Measurements from ENCODE around the gene TLE6. TPM values are rescaled to one million over a fixed set of nuclear protein-coding genes. Genes with fewer than 3 reads are reported as not detected.
"Not testable (repeated sequence)": the region's sequence is repeated elsewhere in the genome, so short reads cannot be mapped to it uniquely, and the experiment has no call there.

TLE6 gene
- polyA plus RNA-seq, 4 donors = 0.75 to 1.00 TPM; not detected in 2

GRCh38 chr19:3010871-3011270 is 33.5 kb downstream of the TLE6 start:
- WGBS, 3 donors = 86 to 92% (median 88%) methylated on average over 13 of the region's 13 CpGs
- Histone ChIP-seq H3K36me3 (ENCODE audit: control insufficient read depth in 3 of 3, insufficient read depth in 2 of 3, low read depth in 1 of 3, low read length in 3 of 3) (peaks cover 0 to 95% (median 0%) of the 10 kb centered on the region in 3 donors), H3K4me1 (ENCODE audit: control insufficient read depth in 3 of 3, insufficient read depth in 2 of 3, low read depth in 1 of 3, low read length in 2 of 3) (no peaks in the 10 kb centered on the region), H3K4me3 (ENCODE audit: low read depth in 1 of 3, low read length in 3 of 3) (no peak overlapping the region), H3K27ac (ENCODE audit: low read depth in 1 of 3, low read length in 2 of 3) (no peak overlapping the region), H3K9me3 (ENCODE audit: control insufficient read depth in 2 of 2, insufficient read depth in 1 of 2, low read depth in 1 of 2, low read length in 1 of 2) (no peaks in the 10 kb centered on the region), H3K27me3 (ENCODE audit: control insufficient read depth in 3 of 3, insufficient read depth in 3 of 3, low read length in 3 of 3) (no peaks in the 10 kb centered on the region)
- DNase-seq (no peak), FAIRE-seq (no peak)

- not testable (repeated sequence) for FAIRE-seq; H3K9me3 ChIP-seq (ENCODE audit: control insufficient read depth in 2 of 2, insufficient read depth in 1 of 2, low read depth in 1 of 2, low read length in 1 of 2); H3K4me3 ChIP-seq (ENCODE audit: low read depth in 1 of 3, low read length in 3 of 3); H3K27ac ChIP-seq (ENCODE audit: low read depth in 1 of 3, low read length in 2 of 3); H3K27me3 ChIP-seq (ENCODE audit: control insufficient read depth in 3 of 3, insufficient read depth in 3 of 3, low read length in 3 of 3); H3K4me1 ChIP-seq (ENCODE audit: control insufficient read depth in 3 of 3, insufficient read depth in 2 of 3, low read depth in 1 of 3, low read length in 2 of 3); DNase-seq
- 80 to 85% (median 82%) methylated on average over 13 of the region's 13 CpGs for WGBS, 3 donors
- peaks cover 0 to 87% (median 0%) of the 10 kb centered on the region in 3 donors for H3K36me3 ChIP-seq (ENCODE audit: control insufficient read depth in 3 of 3, insufficient read depth in 2 of 3, low read depth in 1 of 3, low read length in 3 of 3)
Observed at GRCh38 chr19:3012059-3012458, 34.7 kb downstream of the TLE6 start.

GRCh38 chr19:3012621-3013262 is 35.4 kb downstream of the TLE6 start:
- Histone ChIP-seq H3K9me3 (ENCODE audit: control insufficient read depth in 2 of 2, insufficient read depth in 1 of 2, low read depth in 1 of 2, low read length in 1 of 2) (no peaks in the 10 kb centered on the region), H3K27ac (ENCODE audit: low read depth in 1 of 3, low read length in 2 of 3) (no peak overlapping the region), H3K4me1 (ENCODE audit: control insufficient read depth in 3 of 3, insufficient read depth in 2 of 3, low read depth in 1 of 3, low read length in 2 of 3) (no peaks in the 10 kb centered on the region), H3K36me3 (ENCODE audit: control insufficient read depth in 3 of 3, insufficient read depth in 2 of 3, low read depth in 1 of 3, low read length in 3 of 3) (peaks cover 0 to 84% (median 0%) of the 10 kb centered on the region in 3 donors), H3K4me3 (ENCODE audit: low read depth in 1 of 3, low read length in 3 of 3) (no peak overlapping the region), H3K27me3 (ENCODE audit: control insufficient read depth in 3 of 3, insufficient read depth in 3 of 3, low read length in 3 of 3) (no peaks in the 10 kb centered on the region)
- no peak for DNase-seq
- WGBS, 3 donors = 72 to 79% (median 78%) methylated on average over 16 of the region's 16 CpGs
- no peak for FAIRE-seq

GRCh38 chr19:3013263-3013725 is 35.9 kb downstream of the TLE6 start:
- Histone ChIP-seq H3K27me3 (ENCODE audit: control insufficient read depth in 3 of 3, insufficient read depth in 3 of 3, low read length in 3 of 3) (no peaks in the 10 kb centered on the region), H3K36me3 (ENCODE audit: control insufficient read depth in 3 of 3, insufficient read depth in 2 of 3, low read depth in 1 of 3, low read length in 3 of 3) (peaks cover 0 to 83% (median 0%) of the 10 kb centered on the region in 3 donors), H3K27ac (ENCODE audit: low read depth in 1 of 3, low read length in 2 of 3) (no peak overlapping the region), H3K4me3 (ENCODE audit: low read depth in 1 of 3, low read length in 3 of 3) (no peak overlapping the region), H3K4me1 (ENCODE audit: control insufficient read depth in 3 of 3, insufficient read depth in 2 of 3, low read depth in 1 of 3, low read length in 2 of 3) (no peaks in the 10 kb centered on the region), H3K9me3 (ENCODE audit: control insufficient read depth in 2 of 2, insufficient read depth in 1 of 2, low read depth in 1 of 2, low read length in 1 of 2) (no peaks in the 10 kb centered on the region)
- no peak for FAIRE-seq
- WGBS, 3 donors = 82 to 85% (median 82%) methylated on average over 7 of the region's 7 CpGs
- DNase-seq = no peak

- FAIRE-seq = no peak
- H3K4me3 ChIP-seq (ENCODE audit: low read depth in 1 of 3, low read length in 3 of 3) = no peak overlapping the region
- peaks cover 0 to 81% (median 0%) of the 10 kb centered on the region in 3 donors for H3K36me3 ChIP-seq (ENCODE audit: control insufficient read depth in 3 of 3, insufficient read depth in 2 of 3, low read depth in 1 of 3, low read length in 3 of 3)
- no peaks in the 10 kb centered on the region for H3K4me1 ChIP-seq (ENCODE audit: control insufficient read depth in 3 of 3, insufficient read depth in 2 of 3, low read depth in 1 of 3, low read length in 2 of 3)
- DNase-seq = no peak
- H3K27me3 ChIP-seq (ENCODE audit: control insufficient read depth in 3 of 3, insufficient read depth in 3 of 3, low read length in 3 of 3) = no peaks in the 10 kb centered on the region
- WGBS, 3 donors = 92 to 98% (median 97%) methylated on average over 8 of the region's 8 CpGs
- no peaks in the 10 kb centered on the region for H3K9me3 ChIP-seq (ENCODE audit: control insufficient read depth in 2 of 2, insufficient read depth in 1 of 2, low read depth in 1 of 2, low read length in 1 of 2)
- H3K27ac ChIP-seq (ENCODE audit: low read depth in 1 of 3, low read length in 2 of 3) = no peak overlapping the region
Observed at GRCh38 chr19:3014135-3014534, 36.8 kb downstream of the TLE6 start.

GRCh38 chr19:3015126-3016057 is 38.0 kb downstream of the TLE6 start:
- Histone ChIP-seq H3K4me1 (ENCODE audit: control insufficient read depth in 3 of 3, insufficient read depth in 2 of 3, low read depth in 1 of 3, low read length in 2 of 3) (no peaks in the 10 kb centered on the region), H3K36me3 (ENCODE audit: control insufficient read depth in 3 of 3, insufficient read depth in 2 of 3, low read depth in 1 of 3, low read length in 3 of 3) (peaks cover 0 to 81% (median 0%) of the 10 kb centered on the region in 3 donors), H3K4me3 (ENCODE audit: low read depth in 1 of 3, low read length in 3 of 3) (no peak overlapping the region), H3K27me3 (ENCODE audit: control insufficient read depth in 3 of 3, insufficient read depth in 3 of 3, low read length in 3 of 3) (no peaks in the 10 kb centered on the region), H3K27ac (ENCODE audit: low read depth in 1 of 3, low read length in 2 of 3) (no peak overlapping the region), H3K9me3 (ENCODE audit: control insufficient read depth in 2 of 2, insufficient read depth in 1 of 2, low read depth in 1 of 2, low read length in 1 of 2) (no peaks in the 10 kb centered on the region)
- WGBS, 3 donors = 88 to 93% (median 90%) methylated on average over 22 of the region's 22 CpGs
- DNase-seq = no peak
- FAIRE-seq = no peak

GRCh38 chr19:3017923-3018322 is 40.6 kb downstream of the TLE6 start:
- FAIRE-seq = no peak
- 85 to 86% (median 85%) methylated on average over 7 of the region's 7 CpGs for WGBS, 3 donors

GRCh38 chr19:3019211-3019854 is 42.0 kb downstream of the TLE6 start:
- Histone ChIP-seq H3K9me3 (ENCODE audit: control insufficient read depth in 2 of 2, insufficient read depth in 1 of 2, low read depth in 1 of 2, low read length in 1 of 2) (no peaks in the 10 kb centered on the region), H3K36me3 (ENCODE audit: control insufficient read depth in 3 of 3, insufficient read depth in 2 of 3, low read depth in 1 of 3, low read length in 3 of 3) (peaks cover 0 to 57% (median 0%) of the 10 kb centered on the region in 3 donors), H3K4me1 (ENCODE audit: control insufficient read depth in 3 of 3, insufficient read depth in 2 of 3, low read depth in 1 of 3, low read length in 2 of 3) (peaks cover 0 to 3% (median 0%) of the 10 kb centered on the region in 3 donors), H3K4me3 (ENCODE audit: low read depth in 1 of 3, low read length in 3 of 3) (no peak overlapping the region), H3K27me3 (ENCODE audit: control insufficient read depth in 3 of 3, insufficient read depth in 3 of 3, low read length in 3 of 3) (no peaks in the 10 kb centered on the region), H3K27ac (ENCODE audit: low read depth in 1 of 3, low read length in 2 of 3) (no peak overlapping the region)
- FAIRE-seq (no peak), DNase-seq (no peak)
- WGBS, 3 donors = 88 to 93% (median 88%) methylated on average over 26 to 28 of the region's 28 CpGs

More at GRCh38 chr19:3017923-3018322, 40.6 kb downstream of the TLE6 start:
- Histone ChIP-seq H3K27me3 (ENCODE audit: control insufficient read depth in 3 of 3, insufficient read depth in 3 of 3, low read length in 3 of 3) (no peaks in the 10 kb centered on the region), H3K27ac (ENCODE audit: low read depth in 1 of 3, low read length in 2 of 3) (no peak overlapping the region), H3K9me3 (ENCODE audit: control insufficient read depth in 2 of 2, insufficient read depth in 1 of 2, low read depth in 1 of 2, low read length in 1 of 2) (no peaks in the 10 kb centered on the region), H3K4me1 (ENCODE audit: control insufficient read depth in 3 of 3, insufficient read depth in 2 of 3, low read depth in 1 of 3, low read length in 2 of 3) (no peaks in the 10 kb centered on the region), H3K36me3 (ENCODE audit: control insufficient read depth in 3 of 3, insufficient read depth in 2 of 3, low read depth in 1 of 3, low read length in 3 of 3) (peaks cover 0 to 67% (median 0%) of the 10 kb centered on the region in 3 donors), H3K4me3 (ENCODE audit: low read depth in 1 of 3, low read length in 3 of 3) (no peak overlapping the region)
- DNase-seq = no peak

Data from small intestine (tissue), 7 donors.